ENCODE measurements around the gene SH3TC1. TPM values are rescaled to one million over a fixed set of nuclear protein-coding genes. Genes with fewer than 3 reads are reported as not detected.

Gene SH3TC1
- total RNA-seq, 4 donors from 2014 or later = 10.1 to 15.9 (median 11.1) TPM

DNA sequence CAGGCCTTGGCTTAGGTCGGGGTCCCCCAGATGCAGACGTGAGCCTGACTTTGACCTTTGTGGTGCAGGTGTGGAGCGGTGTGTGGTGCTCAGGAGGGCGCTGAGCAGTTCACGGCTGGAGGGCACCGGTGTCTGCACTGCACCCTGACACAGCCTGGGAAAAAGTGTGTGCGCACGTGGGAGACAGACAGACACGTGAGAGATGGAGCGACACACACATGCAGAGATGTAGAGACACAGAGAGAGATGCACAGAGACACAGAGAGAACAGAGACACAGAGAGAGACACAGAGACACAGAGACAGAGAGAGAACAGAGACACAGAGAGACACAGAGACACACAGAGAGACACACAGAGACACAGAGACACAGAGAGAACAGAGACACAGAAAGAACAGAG is 64.3 kb downstream of the SH3TC1 start:
- intact Hi-C loops (cut with DNase I; ENCODE audit: low total_unique reads) = no loop called here
- no peak for DNase-seq (ENCODE audit: low spot score in 2 of 2)
- 81 to 84% methylated on average over 8 to 10 of the region's 10 CpGs for WGBS, 2 donors
- no peak overlapping the region for H3K4me3 ChIP-seq (ENCODE audit: low read depth, poor library complexity, severe bottlenecking)
- TF ChIP-seq, protein P1, sequence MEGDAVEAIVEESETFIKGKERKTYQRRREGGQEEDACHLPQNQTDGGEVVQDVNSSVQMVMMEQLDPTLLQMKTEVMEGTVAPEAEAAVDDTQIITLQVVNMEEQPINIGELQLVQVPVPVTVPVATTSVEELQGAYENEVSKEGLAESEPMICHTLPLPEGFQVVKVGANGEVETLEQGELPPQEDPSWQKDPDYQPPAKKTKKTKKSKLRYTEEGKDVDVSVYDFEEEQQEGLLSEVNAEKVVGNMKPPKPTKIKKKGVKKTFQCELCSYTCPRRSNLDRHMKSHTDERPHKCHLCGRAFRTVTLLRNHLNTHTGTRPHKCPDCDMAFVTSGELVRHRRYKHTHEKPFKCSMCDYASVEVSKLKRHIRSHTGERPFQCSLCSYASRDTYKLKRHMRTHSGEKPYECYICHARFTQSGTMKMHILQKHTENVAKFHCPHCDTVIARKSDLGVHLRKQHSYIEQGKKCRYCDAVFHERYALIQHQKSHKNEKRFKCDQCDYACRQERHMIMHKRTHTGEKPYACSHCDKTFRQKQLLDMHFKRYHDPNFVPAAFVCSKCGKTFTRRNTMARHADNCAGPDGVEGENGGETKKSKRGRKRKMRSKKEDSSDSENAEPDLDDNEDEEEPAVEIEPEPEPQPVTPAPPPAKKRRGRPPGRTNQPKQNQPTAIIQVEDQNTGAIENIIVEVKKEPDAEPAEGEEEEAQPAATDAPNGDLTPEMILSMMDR (IDR thresholded peaks at IDR 0.05) = no peak
- no peak for TF ChIP-seq POLR2A (IDR thresholded peaks at IDR 0.05)

- intact Hi-C loops (cut with DNase I; ENCODE audit: low total_unique reads) = no loop called here
- no peak overlapping the region for H3K4me3 ChIP-seq (ENCODE audit: low read depth, poor library complexity, severe bottlenecking)
- 79 to 86% methylated on average over 14 of the region's 14 CpGs for WGBS, 2 donors
- TF ChIP-seq, protein P1 (IDR thresholded peaks at IDR 0.05) = no peak
- TF ChIP-seq POLR2A (IDR thresholded peaks at IDR 0.05) = no peak
- DNase-seq (ENCODE audit: low spot score in 2 of 2) = no peak
These were observed 65.0 kb downstream of the SH3TC1 start for GRCh38 chr4:8264106-8264505.

GRCh38 chr4:8265171-8265929 is 66.3 kb downstream of the SH3TC1 start:
- intact Hi-C loops (cut with DNase I; ENCODE audit: low total_unique reads) = no loop called here
- no peak overlapping the region for H3K4me3 ChIP-seq (ENCODE audit: low read depth, poor library complexity, severe bottlenecking)
- no peak for TF ChIP-seq POLR2A (IDR thresholded peaks at IDR 0.05)
- TF ChIP-seq, protein P1 (IDR thresholded peaks at IDR 0.05) = no peak
- no peak for DNase-seq (ENCODE audit: low spot score in 2 of 2)
- 75 to 79% methylated on average over 19 of the region's 20 CpGs for WGBS, 2 donors

- H3K4me3 ChIP-seq (ENCODE audit: low read depth, poor library complexity, severe bottlenecking) = no peak overlapping the region
- WGBS, 2 donors = 93 to 95% methylated on average over 6 of the region's 6 CpGs
- no peak for DNase-seq (ENCODE audit: low spot score in 2 of 2)
- TF ChIP-seq, protein P1 (IDR thresholded peaks at IDR 0.05) = no peak
- TF ChIP-seq POLR2A (IDR thresholded peaks at IDR 0.05) = no peak
- intact Hi-C loops (cut with DNase I; ENCODE audit: low total_unique reads) = no loop called here
These were observed 67.0 kb downstream of the SH3TC1 start for GRCh38 chr4:8266088-8266487.

DNA sequence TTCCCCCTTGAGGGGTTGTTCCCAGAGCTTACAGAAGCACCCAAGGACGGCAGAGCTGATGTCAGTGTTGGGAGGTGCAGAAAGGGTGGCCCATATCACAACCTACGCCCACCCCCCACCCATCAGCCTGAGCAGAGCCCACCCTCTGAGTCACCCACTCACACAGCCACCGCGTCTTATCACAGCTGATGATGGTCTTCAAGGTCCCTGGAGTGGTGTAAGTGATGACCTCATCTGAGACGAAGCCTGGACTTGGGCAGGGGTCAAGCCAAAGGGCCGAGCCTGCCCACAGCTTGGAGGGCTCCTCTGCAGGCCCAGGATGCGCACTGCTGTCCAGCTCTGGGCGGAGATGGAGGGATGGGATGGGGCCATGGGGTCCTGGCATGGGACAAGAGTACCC is 67.4 kb downstream of the SH3TC1 start:
- DNase-seq (ENCODE audit: low spot score in 2 of 2) = no peak
- TF ChIP-seq, protein P1 (IDR thresholded peaks at IDR 0.05) = no peak
- no peak for TF ChIP-seq POLR2A (IDR thresholded peaks at IDR 0.05)
- WGBS, 2 donors = 84 to 85% methylated on average over 7 to 8 of the region's 8 CpGs
- intact Hi-C loops (cut with DNase I; ENCODE audit: low total_unique reads) = no loop called here
- no peak overlapping the region for H3K4me3 ChIP-seq (ENCODE audit: low read depth, poor library complexity, severe bottlenecking)

GRCh38 chr4:8267077-8267476 is 68.0 kb downstream of the SH3TC1 start:
- H3K4me3 ChIP-seq (ENCODE audit: low read depth, poor library complexity, severe bottlenecking) = no peak overlapping the region
- TF ChIP-seq, protein P1 (IDR thresholded peaks at IDR 0.05) = no peak
- no peak for TF ChIP-seq POLR2A (IDR thresholded peaks at IDR 0.05)
- intact Hi-C loops (cut with DNase I; ENCODE audit: low total_unique reads) = no loop called here
- DNase-seq (ENCODE audit: low spot score in 2 of 2) = no peak
- 25 to 29% methylated on average over 13 of the region's 13 CpGs for WGBS, 2 donors
